Measurements from ENCODE around the gene ELF2.
"Not testable (repeated sequence)": the region's sequence is repeated elsewhere in the genome, so short reads cannot be mapped to it uniquely, and the experiment has no call there.

Gene ELF2

GRCh38 chr4:139082750-139083606 is 94.0 kb downstream of the ELF2 start:
- DNase-seq (ENCODE audit: low read depth, low spot score), result peak; percentile 99

GRCh38 chr4:139078926-139079325 is 98.1 kb downstream of the ELF2 start:
- no peak for DNase-seq (ENCODE audit: low read depth, low spot score)

- DNase-seq (ENCODE audit: low read depth, low spot score), result no peak
These were observed 99.3 kb downstream of the ELF2 start for GRCh38 chr4:139077567-139078355.

- no peak for DNase-seq (ENCODE audit: low read depth, low spot score)
These were observed 100.8 kb downstream of the ELF2 start for GRCh38 chr4:139076016-139076744.

GRCh38 chr4:139060591-139060990 is 116.4 kb downstream of the ELF2 start:
- DNase-seq (ENCODE audit: low read depth, low spot score), result no peak

- not testable (repeated sequence) for DNase-seq (ENCODE audit: low read depth, low spot score)
These were observed 118.0 kb downstream of the ELF2 start for GRCh38 chr4:139059026-139059425.

- no peak for DNase-seq (ENCODE audit: low read depth, low spot score)
These were observed 122.1 kb downstream of the ELF2 start for GRCh38 chr4:139054791-139055505.

- no peak for DNase-seq (ENCODE audit: low read depth, low spot score)
These were observed 123.1 kb downstream of the ELF2 start for GRCh38 chr4:139053909-139054308.

- no peak for DNase-seq (ENCODE audit: low read depth, low spot score)
These were observed 126.6 kb downstream of the ELF2 start for GRCh38 chr4:139050446-139050845.

- no peak for DNase-seq (ENCODE audit: low read depth, low spot score)
These were observed 129.0 kb downstream of the ELF2 start for GRCh38 chr4:139048026-139048425.

- no peak for DNase-seq (ENCODE audit: low read depth, low spot score)
These were observed 132.7 kb downstream of the ELF2 start for GRCh38 chr4:139044291-139044690.

- DNase-seq (ENCODE audit: low read depth, low spot score), result peak; percentile 37
These were observed 134.0 kb downstream of the ELF2 start for GRCh38 chr4:139042981-139043460.

GRCh38 chr4:139038874-139039443 is 138.1 kb downstream of the ELF2 start:
- no peak for DNase-seq (ENCODE audit: low read depth, low spot score)

GRCh38 chr4:139036885-139037284 is 140.1 kb downstream of the ELF2 start:
- DNase-seq (ENCODE audit: low read depth, low spot score), result no peak

GRCh38 chr4:139035650-139036049 is 141.4 kb downstream of the ELF2 start:
- DNase-seq (ENCODE audit: low read depth, low spot score), result no peak

- peak; percentile 82 for DNase-seq (ENCODE audit: low read depth, low spot score)
These were observed 146.3 kb downstream of the ELF2 start for GRCh38 chr4:139030614-139031235.

GRCh38 chr4:139029866-139030363 is 147.1 kb downstream of the ELF2 start:
- DNase-seq (ENCODE audit: low read depth, low spot score), result not testable (repeated sequence)

GRCh38 chr4:139028191-139028661 is 148.8 kb downstream of the ELF2 start:
- peak; percentile 90 for DNase-seq (ENCODE audit: low read depth, low spot score)

- no peak for DNase-seq (ENCODE audit: low read depth, low spot score)
These were observed 149.2 kb downstream of the ELF2 start for GRCh38 chr4:139027776-139028175.

- DNase-seq (ENCODE audit: low read depth, low spot score), result no peak
These were observed 151.2 kb downstream of the ELF2 start for GRCh38 chr4:139025841-139026240.
